SK-N-SH treated with all-trans-retinoic acid at 6 μM for 48 hours (cell line): ENCODE measurements around the gene LGALS1.

Experiments used
- ATAC-seq: fragments of 200-7000 bp; cut with Tn5 transposase; 3 replicates; pipeline ENCODE4 v1.9.1; 2020; ENCODE audit warnings: mild to moderate bottlenecking, moderate library complexity
- ARNTL ChIP-seq: fragments of 450-650 bp; formaldehyde crosslinking; IDR thresholded peaks from 2 replicates; pipeline ENCODE4 v1.5.0; 2020; ENCODE audit warnings: low read depth, mild to moderate bottlenecking, moderate library complexity, borderline replicate concordance
- BACH2 ChIP-seq: fragments of 250-450 bp; sonication (Bioruptor Pico); IDR thresholded peaks from 2 replicates; pipeline ENCODE4 v1.9.0; 2021; ENCODE audit warnings: mild to moderate bottlenecking, borderline replicate concordance
- CSDC2 ChIP-seq: fragments of 250-450 bp; sonication (Bioruptor Pico); IDR thresholded peaks from 2 replicates; pipeline ENCODE4 v1.5.0; 2020; ENCODE audit warnings: mild to moderate bottlenecking, moderate library complexity
- ESRRG ChIP-seq: fragments of 250-450 bp; sonication (Bioruptor Pico); IDR thresholded peaks from 2 replicates; pipeline ENCODE4 v1.6.1; 2021; ENCODE audit warnings: mild to moderate bottlenecking
- ISL1 ChIP-seq: fragments of 250-450 bp; sonication (Bioruptor Pico); IDR thresholded peaks from 2 replicates; pipeline ENCODE4 v2.1.2; 2022; ENCODE audit warnings: mild to moderate bottlenecking, moderate library complexity
- OSR1 ChIP-seq: fragments of 250-450 bp; sonication (Bioruptor Pico); IDR thresholded peaks from 2 replicates; pipeline ENCODE4 v1.8.0; 2022; ENCODE audit warnings: moderate library complexity, mild to moderate bottlenecking, inconsistent platforms
- PPARA ChIP-seq: fragments of 250-450 bp; sonication (Bioruptor Pico); IDR thresholded peaks from 2 replicates; pipeline ENCODE4 v1.5.0; 2020; ENCODE audit warnings: mild to moderate bottlenecking, borderline replicate concordance
- RARB ChIP-seq: fragments of 250-450 bp; sonication (Bioruptor Pico); IDR thresholded peaks from 2 replicates; pipeline ENCODE4 v1.8.0; 2021; ENCODE audit warnings: mild to moderate bottlenecking, moderate library complexity
- SNAI2 ChIP-seq: fragments of 250-450 bp; sonication (Bioruptor Pico); IDR thresholded peaks from 2 replicates; pipeline ENCODE4 v1.5.0; 2020; ENCODE audit warnings: mild to moderate bottlenecking, moderate library complexity
- TCF4 ChIP-seq: fragments of 250-450 bp; sonication (Bioruptor Pico); IDR thresholded peaks from 2 replicates; pipeline ENCODE4 v1.8.0; 2021; ENCODE audit warnings: mild to moderate bottlenecking, moderate library complexity, borderline replicate concordance
- TOX ChIP-seq: fragments of 250-450 bp; sonication (Bioruptor Pico); IDR thresholded peaks from 2 replicates; pipeline ENCODE4 v1.8.0; 2021; ENCODE audit warnings: mild to moderate bottlenecking, moderate library complexity, borderline replicate concordance
- ZC3H10 ChIP-seq: fragments of 250-450 bp; sonication (Bioruptor Pico); IDR thresholded peaks from 2 replicates; pipeline ENCODE4 v1.5.1; 2021; ENCODE audit warnings: mild to moderate bottlenecking, moderate library complexity
- ZFP3 ChIP-seq: fragments of 250-450 bp; sonication (Bioruptor Pico); IDR thresholded peaks from 2 replicates; pipeline ENCODE4 v1.5.0; 2020; ENCODE audit warnings: mild to moderate bottlenecking, moderate library complexity
- ZFP30 ChIP-seq: fragments of 450-650 bp; formaldehyde crosslinking; IDR thresholded peaks from 2 replicates; pipeline ENCODE4 v1.5.0; 2022; ENCODE audit warnings: mild to moderate bottlenecking, moderate library complexity
- ZNF565 ChIP-seq: fragments of 450-650 bp; formaldehyde crosslinking; conservative IDR thresholded peaks from 2 replicates; pipeline ENCODE4 v1.5.0; 2020; ENCODE audit warnings: low read depth, mild to moderate bottlenecking, moderate library complexity
- ZNF70 ChIP-seq: fragments of 450-650 bp; formaldehyde crosslinking; IDR thresholded peaks from 2 replicates; pipeline ENCODE4 v1.5.0; 2020; ENCODE audit warnings: mild to moderate bottlenecking, moderate library complexity
- ZNF8 ChIP-seq: fragments of 450-650 bp; formaldehyde crosslinking; IDR thresholded peaks from 2 replicates; pipeline ENCODE4 v1.5.0; 2020; ENCODE audit warnings: mild to moderate bottlenecking, moderate library complexity
- TF ChIP-seq, protein P1 (sequence below): fragments of 250-450 bp; sonication (Bioruptor Pico); IDR thresholded peaks from 2 replicates; pipeline ENCODE4 v1.8.0; 2020; ENCODE audit warnings: mild to moderate bottlenecking, moderate library complexity, borderline replicate concordance
- TF ChIP-seq, protein P2 (sequence below): fragments of 250-450 bp; sonication (Bioruptor Pico); IDR thresholded peaks from 2 replicates; pipeline ENCODE4 v1.5.1; 2020; ENCODE audit warnings: low read depth, mild to moderate bottlenecking, moderate library complexity
- TF ChIP-seq, protein P3 (sequence below): fragments of 250-450 bp; sonication (Bioruptor Pico); IDR thresholded peaks from 2 replicates; pipeline ENCODE4 v1.8.0; 2021; ENCODE audit warnings: low read depth, mild to moderate bottlenecking, moderate library complexity, borderline replicate concordance
- TF ChIP-seq, protein P4 (sequence below): fragments of 250-450 bp; sonication (Bioruptor Pico); IDR thresholded peaks from 2 replicates; pipeline ENCODE4 v1.5.1; 2021; ENCODE audit warnings: mild to moderate bottlenecking, moderate library complexity

LGALS1 gene

DNA sequence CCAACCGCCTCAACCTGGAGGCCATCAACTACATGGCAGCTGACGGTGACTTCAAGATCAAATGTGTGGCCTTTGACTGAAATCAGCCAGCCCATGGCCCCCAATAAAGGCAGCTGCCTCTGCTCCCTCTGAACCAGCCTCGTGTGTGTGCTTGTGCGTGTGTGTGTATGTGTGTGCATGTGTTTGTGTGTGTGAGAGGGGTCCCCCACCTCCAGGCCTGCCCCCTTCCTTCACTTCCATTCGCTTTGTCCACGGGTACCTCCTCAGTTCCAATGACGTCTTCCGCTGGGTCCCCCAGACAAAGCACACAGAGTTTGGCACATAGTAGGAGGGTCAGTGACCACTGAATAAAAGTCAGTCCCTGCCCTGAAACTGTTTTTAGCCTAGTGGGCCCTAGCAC lies 4.2 kb downstream of the LGALS1 start:
- TF ChIP-seq TOX, result no peak
- no peak for TF ChIP-seq TCF4 (CRISPR knock-in tag)
- TF ChIP-seq, protein P1, sequence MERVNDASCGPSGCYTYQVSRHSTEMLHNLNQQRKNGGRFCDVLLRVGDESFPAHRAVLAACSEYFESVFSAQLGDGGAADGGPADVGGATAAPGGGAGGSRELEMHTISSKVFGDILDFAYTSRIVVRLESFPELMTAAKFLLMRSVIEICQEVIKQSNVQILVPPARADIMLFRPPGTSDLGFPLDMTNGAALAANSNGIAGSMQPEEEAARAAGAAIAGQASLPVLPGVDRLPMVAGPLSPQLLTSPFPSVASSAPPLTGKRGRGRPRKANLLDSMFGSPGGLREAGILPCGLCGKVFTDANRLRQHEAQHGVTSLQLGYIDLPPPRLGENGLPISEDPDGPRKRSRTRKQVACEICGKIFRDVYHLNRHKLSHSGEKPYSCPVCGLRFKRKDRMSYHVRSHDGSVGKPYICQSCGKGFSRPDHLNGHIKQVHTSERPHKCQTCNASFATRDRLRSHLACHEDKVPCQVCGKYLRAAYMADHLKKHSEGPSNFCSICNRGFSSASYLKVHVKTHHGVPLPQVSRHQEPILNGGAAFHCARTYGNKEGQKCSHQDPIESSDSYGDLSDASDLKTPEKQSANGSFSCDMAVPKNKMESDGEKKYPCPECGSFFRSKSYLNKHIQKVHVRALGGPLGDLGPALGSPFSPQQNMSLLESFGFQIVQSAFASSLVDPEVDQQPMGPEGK (CRISPR knock-in tag), result no peak
- no peak for TF ChIP-seq ISL1 (CRISPR knock-in tag)
- no peak for TF ChIP-seq CSDC2 (CRISPR knock-in tag)
- TF ChIP-seq ARNTL (CRISPR knock-in tag), result no peak
- TF ChIP-seq ZC3H10, result no peak
- TF ChIP-seq ZFP3 (CRISPR knock-in tag), result no peak
- TF ChIP-seq, protein P2, sequence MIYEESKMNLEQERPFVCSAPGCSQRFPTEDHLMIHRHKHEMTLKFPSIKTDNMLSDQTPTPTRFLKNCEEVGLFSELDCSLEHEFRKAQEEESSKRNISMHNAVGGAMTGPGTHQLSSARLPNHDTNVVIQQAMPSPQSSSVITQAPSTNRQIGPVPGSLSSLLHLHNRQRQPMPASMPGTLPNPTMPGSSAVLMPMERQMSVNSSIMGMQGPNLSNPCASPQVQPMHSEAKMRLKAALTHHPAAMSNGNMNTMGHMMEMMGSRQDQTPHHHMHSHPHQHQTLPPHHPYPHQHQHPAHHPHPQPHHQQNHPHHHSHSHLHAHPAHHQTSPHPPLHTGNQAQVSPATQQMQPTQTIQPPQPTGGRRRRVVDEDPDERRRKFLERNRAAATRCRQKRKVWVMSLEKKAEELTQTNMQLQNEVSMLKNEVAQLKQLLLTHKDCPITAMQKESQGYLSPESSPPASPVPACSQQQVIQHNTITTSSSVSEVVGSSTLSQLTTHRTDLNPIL, result no peak
- no peak for TF ChIP-seq ZFP30 (CRISPR knock-in tag)
- TF ChIP-seq ZNF8 (CRISPR knock-in tag), result no peak
- TF ChIP-seq SNAI2 (CRISPR knock-in tag), result no peak
- TF ChIP-seq ZNF565, result no peak
- no peak for TF ChIP-seq ESRRG (CRISPR knock-in tag)
- TF ChIP-seq, protein P3, sequence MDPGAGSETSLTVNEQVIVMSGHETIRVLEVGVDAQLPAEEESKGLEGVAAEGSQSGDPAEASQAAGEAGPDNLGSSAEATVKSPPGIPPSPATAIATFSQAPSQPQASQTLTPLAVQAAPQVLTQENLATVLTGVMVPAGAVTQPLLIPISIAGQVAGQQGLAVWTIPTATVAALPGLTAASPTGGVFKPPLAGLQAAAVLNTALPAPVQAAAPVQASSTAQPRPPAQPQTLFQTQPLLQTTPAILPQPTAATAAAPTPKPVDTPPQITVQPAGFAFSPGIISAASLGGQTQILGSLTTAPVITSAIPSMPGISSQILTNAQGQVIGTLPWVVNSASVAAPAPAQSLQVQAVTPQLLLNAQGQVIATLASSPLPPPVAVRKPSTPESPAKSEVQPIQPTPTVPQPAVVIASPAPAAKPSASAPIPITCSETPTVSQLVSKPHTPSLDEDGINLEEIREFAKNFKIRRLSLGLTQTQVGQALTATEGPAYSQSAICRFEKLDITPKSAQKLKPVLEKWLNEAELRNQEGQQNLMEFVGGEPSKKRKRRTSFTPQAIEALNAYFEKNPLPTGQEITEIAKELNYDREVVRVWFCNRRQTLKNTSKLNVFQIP (CRISPR knock-in tag), result no peak
- TF ChIP-seq, protein P4, sequence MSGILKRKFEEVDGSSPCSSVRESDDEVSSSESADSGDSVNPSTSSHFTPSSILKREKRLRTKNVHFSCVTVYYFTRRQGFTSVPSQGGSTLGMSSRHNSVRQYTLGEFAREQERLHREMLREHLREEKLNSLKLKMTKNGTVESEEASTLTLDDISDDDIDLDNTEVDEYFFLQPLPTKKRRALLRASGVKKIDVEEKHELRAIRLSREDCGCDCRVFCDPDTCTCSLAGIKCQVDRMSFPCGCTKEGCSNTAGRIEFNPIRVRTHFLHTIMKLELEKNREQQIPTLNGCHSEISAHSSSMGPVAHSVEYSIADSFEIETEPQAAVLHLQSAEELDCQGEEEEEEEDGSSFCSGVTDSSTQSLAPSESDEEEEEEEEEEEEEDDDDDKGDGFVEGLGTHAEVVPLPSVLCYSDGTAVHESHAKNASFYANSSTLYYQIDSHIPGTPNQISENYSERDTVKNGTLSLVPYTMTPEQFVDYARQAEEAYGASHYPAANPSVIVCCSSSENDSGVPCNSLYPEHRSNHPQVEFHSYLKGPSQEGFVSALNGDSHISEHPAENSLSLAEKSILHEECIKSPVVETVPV, result no peak
- TF ChIP-seq OSR1, result no peak
- ATAC-seq, result no peak

DNA sequence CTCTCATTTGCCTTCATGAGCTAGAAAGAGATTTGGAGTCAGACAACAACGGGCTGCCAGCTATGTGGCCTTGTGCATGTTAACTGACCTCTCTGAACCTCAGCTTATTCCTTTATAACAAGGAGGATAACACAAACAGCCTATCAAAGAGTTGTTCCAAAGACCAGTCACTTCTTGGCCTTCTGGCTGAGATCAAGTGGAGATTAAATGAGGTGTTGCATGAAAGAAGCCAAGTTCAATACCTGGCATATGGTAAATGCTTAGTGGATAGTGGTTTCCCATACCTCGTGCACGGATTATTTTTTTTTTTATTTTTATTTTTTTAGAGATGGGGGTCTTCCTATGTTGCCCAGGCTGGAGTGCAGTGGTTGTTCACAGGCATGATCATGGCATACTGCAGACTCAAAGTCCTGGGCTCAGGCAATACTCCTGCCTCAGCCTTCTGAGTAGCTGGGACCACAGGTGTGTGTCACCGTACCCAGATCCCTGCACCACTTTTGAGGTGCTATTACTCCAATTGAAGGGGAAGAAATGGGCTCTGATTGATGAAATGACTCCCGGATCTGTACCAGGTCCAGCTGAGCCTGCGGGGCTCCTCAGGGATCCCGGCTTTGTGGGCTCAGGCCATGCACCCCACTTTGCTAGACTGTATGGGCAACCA lies 4.9 kb downstream of the LGALS1 start:
- no peak for TF ChIP-seq BACH2 (CRISPR knock-in tag)
- TF ChIP-seq, protein P2, result no peak
- no peak for TF ChIP-seq ZNF70 (CRISPR knock-in tag)
- TF ChIP-seq RARB, result no peak
- no peak for TF ChIP-seq PPARA (CRISPR knock-in tag)
- TF ChIP-seq OSR1, result no peak
- TF ChIP-seq TCF4 (CRISPR knock-in tag), result no peak
- TF ChIP-seq ZFP3 (CRISPR knock-in tag), result no peak
- no peak for TF ChIP-seq ISL1 (CRISPR knock-in tag)
- TF ChIP-seq, protein P3 (CRISPR knock-in tag), result no peak
- TF ChIP-seq SNAI2 (CRISPR knock-in tag), result no peak
- no peak for TF ChIP-seq ESRRG (CRISPR knock-in tag)
- no peak for TF ChIP-seq TOX
- TF ChIP-seq ZC3H10, result no peak
- no peak for TF ChIP-seq ARNTL (CRISPR knock-in tag)
- no peak for TF ChIP-seq ZFP30 (CRISPR knock-in tag)
- TF ChIP-seq ZNF8 (CRISPR knock-in tag), result no peak
- no peak for TF ChIP-seq CSDC2 (CRISPR knock-in tag)
- no peak for TF ChIP-seq ZNF565
- ATAC-seq, result peak; percentile 1; the same call in 2 of the 3 replicates
